Measurements from ENCODE around the gene ROR2. TPM values are rescaled to one million over a fixed set of nuclear protein-coding genes. Genes with fewer than 3 reads are reported as not detected.

The ROR2 gene
- total and polyA plus RNA-seq, 3 experiments from 2014 or later: 2.0 TPM; not detected in 2

DNA sequence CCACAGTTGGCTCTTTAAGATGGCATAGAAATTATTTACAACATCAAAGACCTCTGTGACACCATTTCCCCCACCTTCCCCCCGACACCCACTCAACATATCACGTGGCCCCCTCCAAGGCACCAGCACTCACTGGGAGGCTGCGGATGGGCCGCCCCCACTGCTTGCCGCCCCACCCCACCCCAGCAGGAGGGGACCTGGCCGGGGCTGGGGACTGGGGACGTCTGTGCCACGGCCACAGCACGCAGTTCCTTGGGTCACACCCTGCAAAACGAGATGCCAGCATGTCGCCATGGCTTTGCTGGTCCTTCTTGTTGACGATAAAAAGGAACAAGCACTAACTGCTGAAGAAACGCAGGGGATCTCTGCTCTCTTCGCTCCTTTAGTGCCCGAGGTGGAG, 269.0 kb downstream of the ROR2 start:
- Mint-ChIP-seq H3K9me3 (no peaks in the 10 kb centered on the region), H3K4me3 (no peak overlapping the region), H3K4me1 (peaks cover 5 to 9% (median 5%) of the 10 kb centered on the region in 3 donors), H3K27ac (no peak overlapping the region), H3K36me3 (no peaks in the 10 kb centered on the region), H3K27me3 (peaks cover 12 to 48% of the 10 kb centered on the region in 2 donors)
- Histone ChIP-seq H3K36me3 (ENCODE audit: insufficient read depth, low read length) (no peaks in the 10 kb centered on the region), H3K9me3 (ENCODE audit: low read length) (no peaks in the 10 kb centered on the region), H3K27ac (ENCODE audit: low read depth, low read length) (no peak overlapping the region), H3K27me3 (ENCODE audit: insufficient read depth, low read length, poor library complexity, severe bottlenecking) (peaks cover 4% of the 10 kb centered on the region), H3K4me1 (ENCODE audit: insufficient read depth, low read length) (peaks cover 3% of the 10 kb centered on the region), H3K4me3 (ENCODE audit: low read length) (no peak overlapping the region)
- no peak for DNase-seq
- POLR2A ChIA-PET: no interaction called here
- CTCF ChIA-PET: interaction anchor here (0.6 kb wide), 1 partner anchor 766 kb away, joined by 3 read pairs; no protein-coding TSS in a partner anchor

DNA sequence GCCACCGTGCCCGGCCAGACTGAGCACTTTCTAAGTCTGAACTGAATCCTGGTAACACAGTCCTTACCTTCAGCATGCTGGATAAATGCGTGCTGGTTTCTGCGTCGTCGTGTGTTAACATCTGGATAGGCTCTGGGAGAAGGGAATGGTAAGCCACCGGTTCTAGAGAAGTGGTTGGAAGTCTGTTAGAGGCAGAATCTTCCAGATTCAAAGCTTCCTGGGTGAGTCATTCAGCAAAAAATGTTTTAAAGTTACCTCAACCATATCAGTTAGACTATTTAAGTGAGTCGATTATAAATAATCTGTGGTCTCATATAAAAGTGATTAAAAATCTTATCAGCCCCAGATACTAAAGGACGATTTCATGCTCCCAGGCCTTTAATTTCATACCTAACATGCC, 269.9 kb downstream of the ROR2 start:
- DNase-seq: no peak
- H3K4me1 Mint-ChIP-seq: peaks cover 5 to 9% (median 5%) of the 10 kb centered on the region in 3 donors
- H3K27ac Mint-ChIP-seq: no peak overlapping the region
- no peaks in the 10 kb centered on the region for H3K36me3 Mint-ChIP-seq
- no peaks in the 10 kb centered on the region for H3K9me3 Mint-ChIP-seq
- peaks cover 4% of the 10 kb centered on the region for H3K27me3 ChIP-seq (ENCODE audit: insufficient read depth, low read length, poor library complexity, severe bottlenecking)
- no peak overlapping the region for H3K4me3 ChIP-seq (ENCODE audit: low read length)
- H3K4me1 ChIP-seq (ENCODE audit: insufficient read depth, low read length): peaks cover 3% of the 10 kb centered on the region
- H3K36me3 ChIP-seq (ENCODE audit: insufficient read depth, low read length): no peaks in the 10 kb centered on the region
- no peak overlapping the region for H3K4me3 Mint-ChIP-seq
- ChIA-PET CTCF (no interaction called here), POLR2A (no interaction called here)
- H3K27ac ChIP-seq (ENCODE audit: low read depth, low read length): no peak overlapping the region
- H3K27me3 Mint-ChIP-seq: peaks cover 12 to 48% of the 10 kb centered on the region in 2 donors
- H3K9me3 ChIP-seq (ENCODE audit: low read length): no peaks in the 10 kb centered on the region

DNA sequence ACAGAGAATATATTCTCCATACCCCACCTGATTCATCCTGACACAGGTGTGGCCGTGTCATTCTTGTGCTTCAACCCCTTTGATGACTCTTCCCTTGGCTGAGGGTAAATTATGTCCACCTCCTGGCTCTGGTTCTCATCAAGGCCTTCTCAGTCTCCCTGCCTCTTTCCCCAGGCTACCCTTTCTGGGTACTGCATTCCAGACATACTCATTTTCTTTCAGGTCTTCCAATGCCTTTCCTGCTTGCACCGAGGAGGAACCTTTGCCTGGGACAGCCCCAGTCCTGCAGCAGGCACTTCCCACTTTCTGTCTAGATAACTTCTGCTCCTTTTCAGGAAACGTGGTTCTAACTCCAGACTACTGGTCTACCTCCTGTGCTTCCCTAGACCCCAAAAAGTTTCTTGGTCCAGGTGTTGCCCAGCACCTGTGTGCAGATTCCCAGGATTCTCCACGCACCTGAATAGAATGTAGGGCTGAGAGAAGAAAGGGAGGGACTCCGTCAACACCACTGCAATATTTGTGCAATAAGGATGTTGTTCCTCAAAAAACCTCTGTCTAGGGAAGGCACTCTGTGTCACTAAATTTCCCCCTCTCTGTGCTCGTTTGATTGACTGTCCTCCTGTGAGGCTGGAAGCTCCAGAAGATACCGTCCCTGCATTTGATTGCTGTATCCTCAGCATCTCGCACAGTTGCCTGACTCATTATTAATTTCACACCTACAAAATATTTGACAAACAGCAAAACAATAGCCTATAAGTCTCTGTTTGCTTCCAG, 271.0 kb downstream of the ROR2 start:
- ChIA-PET POLR2A (no interaction called here), CTCF (no interaction called here)
- H3K36me3 Mint-ChIP-seq: no peaks in the 10 kb centered on the region
- H3K27ac Mint-ChIP-seq: no peak overlapping the region
- no peak for DNase-seq
- H3K27me3 Mint-ChIP-seq: peaks cover 12 to 48% of the 10 kb centered on the region in 2 donors
- H3K4me1 ChIP-seq (ENCODE audit: insufficient read depth, low read length): peaks cover 3% of the 10 kb centered on the region
- no peak overlapping the region for H3K4me3 Mint-ChIP-seq
- no peaks in the 10 kb centered on the region for H3K9me3 Mint-ChIP-seq
- H3K36me3 ChIP-seq (ENCODE audit: insufficient read depth, low read length): no peaks in the 10 kb centered on the region
- H3K4me1 Mint-ChIP-seq: peaks cover 5 to 9% (median 5%) of the 10 kb centered on the region in 3 donors
- H3K4me3 ChIP-seq (ENCODE audit: low read length): no peak overlapping the region
- peaks cover 4% of the 10 kb centered on the region for H3K27me3 ChIP-seq (ENCODE audit: insufficient read depth, low read length, poor library complexity, severe bottlenecking)
- H3K9me3 ChIP-seq (ENCODE audit: low read length): no peaks in the 10 kb centered on the region
- H3K27ac ChIP-seq (ENCODE audit: low read depth, low read length): no peak overlapping the region

DNA sequence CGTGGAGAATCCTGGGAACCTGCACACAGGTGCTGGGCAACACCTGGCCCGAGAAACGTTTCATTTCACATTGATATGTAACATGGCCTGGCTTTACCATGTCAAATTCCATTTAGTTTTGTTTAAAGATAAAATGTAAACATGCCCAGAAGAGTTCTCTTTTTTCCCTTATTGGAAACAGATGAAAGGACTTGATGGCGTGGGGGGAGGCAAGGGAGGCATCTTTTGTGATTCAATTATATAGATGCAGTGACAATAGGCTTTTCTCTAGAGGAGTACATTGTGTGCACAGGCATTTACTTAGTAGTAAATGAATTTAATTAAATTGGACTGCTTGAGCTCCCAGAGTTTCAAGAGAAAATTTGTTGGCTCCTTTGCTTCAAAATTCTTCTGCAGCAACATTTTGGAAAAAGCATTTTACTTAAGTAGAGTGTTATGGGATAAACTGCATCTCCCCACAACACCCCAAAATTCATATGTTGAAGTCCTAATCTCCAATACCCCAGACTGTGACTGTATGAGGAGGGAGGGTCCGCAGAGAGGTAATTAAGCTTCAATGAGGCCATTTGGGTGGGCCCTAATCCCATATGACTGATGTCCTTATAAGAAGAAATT, 272.1 kb downstream of the ROR2 start:
- DNase-seq: no peak
- Mint-ChIP-seq H3K4me3 (no peak overlapping the region), H3K27ac (peak overlapping the region in 1 of 8 donors; percentile 52), H3K27me3 (peaks cover 12 to 46% of the 10 kb centered on the region in 2 donors), H3K4me1 (peaks cover 5 to 9% (median 5%) of the 10 kb centered on the region in 3 donors), H3K9me3 (no peaks in the 10 kb centered on the region), H3K36me3 (no peaks in the 10 kb centered on the region)
- H3K4me3 ChIP-seq (ENCODE audit: low read length): no peak overlapping the region
- peaks cover 4% of the 10 kb centered on the region for H3K27me3 ChIP-seq (ENCODE audit: insufficient read depth, low read length, poor library complexity, severe bottlenecking)
- H3K9me3 ChIP-seq (ENCODE audit: low read length): no peaks in the 10 kb centered on the region
- H3K36me3 ChIP-seq (ENCODE audit: insufficient read depth, low read length): no peaks in the 10 kb centered on the region
- CTCF ChIA-PET: no interaction called here
- POLR2A ChIA-PET: no interaction called here
- peaks cover 3% of the 10 kb centered on the region for H3K4me1 ChIP-seq (ENCODE audit: insufficient read depth, low read length)
- H3K27ac ChIP-seq (ENCODE audit: low read depth, low read length): no peak overlapping the region

DNA sequence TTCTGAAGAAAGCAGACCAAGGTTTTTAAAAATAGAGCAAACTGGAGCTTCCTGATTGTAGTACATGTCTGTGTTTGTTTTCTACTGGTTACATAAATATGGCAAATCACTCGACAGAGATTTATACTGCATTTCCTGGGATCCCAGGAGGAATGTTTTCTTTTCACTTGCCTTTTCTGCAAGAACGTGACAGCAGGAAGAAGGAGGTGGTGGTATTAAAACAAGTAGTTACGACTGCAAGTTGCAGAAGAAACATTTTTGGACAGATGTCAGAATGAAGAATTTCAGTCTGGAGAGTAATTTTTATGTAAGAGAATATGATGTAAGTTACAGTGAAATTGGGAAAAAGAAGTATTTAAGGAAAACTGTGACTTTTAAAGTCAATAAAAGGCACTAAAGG, 272.7 kb downstream of the ROR2 start:
- H3K27me3 Mint-ChIP-seq: peaks cover 12 to 40% of the 10 kb centered on the region in 2 donors
- Histone ChIP-seq H3K27me3 (ENCODE audit: insufficient read depth, low read length, poor library complexity, severe bottlenecking) (peaks cover 4% of the 10 kb centered on the region), H3K4me1 (ENCODE audit: insufficient read depth, low read length) (peaks cover 3% of the 10 kb centered on the region), H3K9me3 (ENCODE audit: low read length) (no peaks in the 10 kb centered on the region), H3K27ac (ENCODE audit: low read depth, low read length) (no peak overlapping the region), H3K36me3 (ENCODE audit: insufficient read depth, low read length) (no peaks in the 10 kb centered on the region), H3K4me3 (ENCODE audit: low read length) (no peak overlapping the region)
- H3K9me3 Mint-ChIP-seq: no peaks in the 10 kb centered on the region
- DNase-seq: no peak
- ChIA-PET POLR2A (no interaction called here), CTCF (no interaction called here)
- H3K4me3 Mint-ChIP-seq: no peak overlapping the region
- no peaks in the 10 kb centered on the region for H3K36me3 Mint-ChIP-seq
- no peak overlapping the region for H3K27ac Mint-ChIP-seq
- peaks cover 3 to 5% (median 5%) of the 10 kb centered on the region in 3 donors for H3K4me1 Mint-ChIP-seq

DNA sequence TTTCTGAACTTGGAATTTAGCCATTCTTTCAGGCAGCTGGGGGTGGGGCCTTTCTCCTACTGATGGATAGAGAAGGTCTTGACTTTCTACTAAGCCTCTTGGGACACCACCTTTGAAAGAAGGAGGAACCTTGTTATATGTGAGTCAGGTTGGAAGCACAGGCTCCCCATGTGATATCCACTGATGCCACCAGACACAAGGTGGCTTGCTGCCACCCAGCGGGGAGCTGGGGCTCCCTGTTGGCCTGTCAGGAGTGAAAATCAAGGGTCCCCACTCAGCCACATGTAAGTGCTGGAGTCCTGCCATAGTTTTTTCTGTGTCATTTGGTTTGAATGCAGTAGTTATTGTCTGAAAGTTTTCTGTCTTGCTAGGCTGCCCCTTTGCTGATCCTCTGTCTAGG, 274.0 kb downstream of the ROR2 start:
- no peak for DNase-seq
- Mint-ChIP-seq H3K27ac (no peak overlapping the region), H3K4me3 (no peak overlapping the region), H3K27me3 (peaks cover 14 to 40% of the 10 kb centered on the region in 2 donors), H3K9me3 (peaks cover 0 to 7% (median 4%) of the 10 kb centered on the region in 5 donors), H3K4me1 (no peaks in the 10 kb centered on the region), H3K36me3 (no peaks in the 10 kb centered on the region)
- no peak overlapping the region for H3K27ac ChIP-seq (ENCODE audit: low read depth, low read length)
- H3K9me3 ChIP-seq (ENCODE audit: low read length): no peaks in the 10 kb centered on the region
- no peaks in the 10 kb centered on the region for H3K4me1 ChIP-seq (ENCODE audit: insufficient read depth, low read length)
- no peak overlapping the region for H3K4me3 ChIP-seq (ENCODE audit: low read length)
- CTCF ChIA-PET: no interaction called here
- no peaks in the 10 kb centered on the region for H3K27me3 ChIP-seq (ENCODE audit: insufficient read depth, low read length, poor library complexity, severe bottlenecking)
- POLR2A ChIA-PET: no interaction called here
- no peaks in the 10 kb centered on the region for H3K36me3 ChIP-seq (ENCODE audit: insufficient read depth, low read length)

DNA sequence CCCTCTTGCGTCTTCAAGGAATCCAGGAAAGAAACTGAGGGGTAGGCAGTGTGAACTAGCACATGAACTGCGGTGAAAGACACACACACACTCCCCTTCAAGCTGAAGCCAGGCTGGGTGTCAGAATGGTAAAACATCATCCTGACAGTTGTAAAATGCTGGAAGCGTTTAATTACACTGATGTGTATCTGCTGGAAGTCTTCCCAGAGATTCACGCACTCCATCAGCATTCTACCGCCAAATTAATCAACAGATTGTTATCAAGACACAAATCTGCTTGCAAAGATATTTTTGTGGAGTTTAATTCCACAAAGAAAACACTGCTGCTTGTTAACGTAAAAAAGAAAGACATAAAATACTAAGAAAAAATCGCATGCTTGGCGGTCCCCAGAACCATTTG, 285.4 kb downstream of the ROR2 start:
- Histone ChIP-seq H3K4me1 (ENCODE audit: insufficient read depth, low read length) (no peaks in the 10 kb centered on the region), H3K4me3 (ENCODE audit: low read length) (no peak overlapping the region), H3K27ac (ENCODE audit: low read depth, low read length) (no peak overlapping the region), H3K27me3 (ENCODE audit: insufficient read depth, low read length, poor library complexity, severe bottlenecking) (no peaks in the 10 kb centered on the region), H3K9me3 (ENCODE audit: low read length) (no peaks in the 10 kb centered on the region), H3K36me3 (ENCODE audit: insufficient read depth, low read length) (no peaks in the 10 kb centered on the region)
- POLR2A ChIA-PET: no interaction called here
- DNase-seq: no peak
- Mint-ChIP-seq H3K4me3 (no peak overlapping the region), H3K27ac (no peak overlapping the region), H3K27me3 (peaks cover 4 to 19% of the 10 kb centered on the region in 2 donors), H3K36me3 (no peaks in the 10 kb centered on the region), H3K4me1 (no peaks in the 10 kb centered on the region), H3K9me3 (no peaks in the 10 kb centered on the region)
- CTCF ChIA-PET: no interaction called here

DNA sequence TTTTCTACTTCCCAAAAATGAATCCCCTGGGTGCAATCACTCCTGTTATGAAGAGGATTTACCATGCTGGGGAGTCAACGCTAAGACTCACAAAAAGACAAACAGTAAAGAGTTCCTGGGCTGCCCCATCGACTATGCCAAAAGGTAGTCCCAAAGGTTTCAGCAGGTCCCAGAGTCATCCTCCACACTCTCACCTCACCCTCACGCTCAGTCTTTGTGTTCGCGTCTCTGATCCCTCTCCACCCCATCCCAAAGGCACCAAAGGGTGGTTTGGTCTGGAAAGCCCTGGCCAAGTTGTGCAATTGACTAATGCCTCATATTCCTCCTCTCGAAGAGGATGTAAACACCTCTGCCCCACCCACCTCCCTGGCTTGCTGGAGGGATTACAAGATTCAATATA, 286.2 kb downstream of the ROR2 start:
- Mint-ChIP-seq H3K27me3 (peaks cover 4 to 15% of the 10 kb centered on the region in 2 donors), H3K27ac (no peak overlapping the region), H3K36me3 (no peaks in the 10 kb centered on the region), H3K4me1 (no peaks in the 10 kb centered on the region), H3K9me3 (no peaks in the 10 kb centered on the region), H3K4me3 (no peak overlapping the region)
- no peaks in the 10 kb centered on the region for H3K36me3 ChIP-seq (ENCODE audit: insufficient read depth, low read length)
- no peaks in the 10 kb centered on the region for H3K4me1 ChIP-seq (ENCODE audit: insufficient read depth, low read length)
- H3K9me3 ChIP-seq (ENCODE audit: low read length): no peaks in the 10 kb centered on the region
- no peak for DNase-seq
- ChIA-PET POLR2A (no interaction called here), CTCF (no interaction called here)
- no peaks in the 10 kb centered on the region for H3K27me3 ChIP-seq (ENCODE audit: insufficient read depth, low read length, poor library complexity, severe bottlenecking)
- no peak overlapping the region for H3K4me3 ChIP-seq (ENCODE audit: low read length)
- H3K27ac ChIP-seq (ENCODE audit: low read depth, low read length): no peak overlapping the region

All from CD8-positive, alpha-beta memory T cell (primary cell).